SK-N-SH (cell line): ENCODE results near the gene SH3PXD2A. TPM values are rescaled to one million over a fixed set of nuclear protein-coding genes. Genes with fewer than 3 reads are reported as not detected.
A peak's percentile ranks its signal among the peaks of the same experiment; 100 is the strongest.

ENCODE experiments used
- CTCF ChIA-PET: fragments of 300-600, 350-600 bp; formaldehyde crosslinking; extraction: SDS; loops from one replicate; lab custom pipeline; 2021; lab: Yijun Ruan, JAX
- POLR2A ChIA-PET: fragments of 350-600 bp; sonication (Branson Sonifier 250); formaldehyde crosslinking; extraction: SDS; loops from one replicate; lab custom pipeline; 2020; ENCODE audit warnings: antibody characterized with exemption, inconsistent platforms; lab: Yijun Ruan, JAX
- DNase-seq: peaks from one replicate; pipeline ENCODE4 v3.0.0; 2012
- H2AFZ ChIP-seq: fragments of 200-600 bp; sonication (generic); 2 replicates; pipeline ENCODE4 v1.8.1; 2016; ENCODE audit warnings: antibody characterized with exemption, mild to moderate bottlenecking, low read depth
- H3F3A ChIP-seq: fragments of 200-600 bp; sonication (generic); replicated peaks from 2 replicates; pipeline ENCODE3; 2016; ENCODE audit warnings: antibody characterized with exemption, mild to moderate bottlenecking; ENCODE audit not compliant: insufficient read depth
- H3K27ac ChIP-seq, 2 experiments: fragments of 200-500 bp in 1 of 2; fragments of 200-600 bp in 1 of 2; sonication (Bioruptor generic) in 1 of 2; sonication (generic), shearing (Covaris generic) in 1 of 2; 2 replicates each; pipeline versions ENCODE4 v1.5.1 to v1.6.1; 2014 to 2016; ENCODE audit warnings: low read depth in 2 of 2, inconsistent platforms in 1 of 2, low read length in 1 of 2, mild to moderate bottlenecking in 1 of 2, mixed read lengths in 1 of 2
- H3K27me3 ChIP-seq: fragments of 200-600 bp; sonication (generic), shearing (Covaris generic); 2 replicates; pipeline ENCODE4 v1.6.1; 2016; ENCODE audit warnings: mixed run types; ENCODE audit not compliant: insufficient read depth
- H3K36me3 ChIP-seq, 2 experiments: fragments of 200-500 bp in 1 of 2; fragments of 200-600 bp in 1 of 2; sonication (Bioruptor generic) in 1 of 2; sonication (generic) in 1 of 2; replicated peaks in 1 of 2; 2 replicates each; pipeline versions ENCODE3 to v1.5.1; 2014 to 2016; ENCODE audit warnings: low read length in 1 of 2, mild to moderate bottlenecking in 1 of 2; ENCODE audit not compliant: insufficient read depth in 2 of 2, control insufficient read depth in 1 of 2
- H3K4me1 ChIP-seq, 2 experiments: fragments of 200-500 bp in 1 of 2; fragments of 200-600 bp in 1 of 2; sonication (Bioruptor generic) in 1 of 2; sonication (generic), shearing (Covaris generic) in 1 of 2; 2 replicates each; pipeline versions ENCODE4 v1.5.1 to v1.6.1; 2014 to 2016; ENCODE audit warnings: low read depth in 1 of 2, low read length in 1 of 2, mixed run types in 1 of 2; ENCODE audit not compliant: insufficient read depth in 2 of 2, control insufficient read depth in 1 of 2
- H3K4me2 ChIP-seq: fragments of 200-600 bp; sonication (generic), shearing (Covaris generic); 2 replicates; pipeline ENCODE4 v1.6.1; 2017; ENCODE audit warnings: mixed run types
- H3K4me3 ChIP-seq, 2 experiments: fragments of 200-500 bp in 1 of 2; fragments of 200-600 bp in 1 of 2; sonication (Bioruptor generic) in 1 of 2; sonication (generic), shearing (Covaris generic) in 1 of 2; 2 replicates each; pipeline versions ENCODE4 v1.5.1 to v1.8.1; 2014 to 2016; ENCODE audit warnings: low read depth in 2 of 2, inconsistent platforms in 1 of 2, low read length in 1 of 2, mild to moderate bottlenecking in 1 of 2, mixed read lengths in 1 of 2, moderate library complexity in 1 of 2
- H3K79me2 ChIP-seq: fragments of 200-600 bp; sonication (generic); 2 replicates; pipeline ENCODE4 v1.8.1; 2017; ENCODE audit warnings: mild to moderate bottlenecking; ENCODE audit not compliant: insufficient read depth
- H3K9ac ChIP-seq: fragments of 200-600 bp; sonication (generic); 2 replicates; pipeline ENCODE4 v1.6.1; 2017; ENCODE audit warnings: mixed run types
- H3K9me2 ChIP-seq: fragments of 200-600 bp; sonication (generic); 2 replicates; pipeline ENCODE4 v1.6.1; 2017; ENCODE audit warnings: mixed run types
- H3K9me3 ChIP-seq: fragments of 200-600 bp; sonication (generic); 2 replicates; pipeline ENCODE4 v1.6.1; 2017; ENCODE audit warnings: mixed run types, mild to moderate bottlenecking, moderate library complexity
- H4K20me1 ChIP-seq: fragments of 200-600 bp; sonication (generic); 2 replicates; pipeline ENCODE4 v1.6.1; 2017; ENCODE audit warnings: mild to moderate bottlenecking, mixed run types; ENCODE audit not compliant: insufficient read depth
- CHD2 ChIP-seq: fragments of 150-350 bp; IDR thresholded peaks from 2 replicates; pipeline ENCODE4 v1.6.1; 2018; ENCODE audit warnings: low read length; ENCODE audit not compliant: partially characterized antibody
- CTCF ChIP-seq: fragments of 200-600 bp; sonication (generic); IDR thresholded peaks from 2 replicates; pipeline ENCODE4 v1.6.1; 2017; ENCODE audit warnings: antibody characterized with exemption, mild to moderate bottlenecking, moderate library complexity
- EP300 ChIP-seq, 2 experiments: IDR thresholded peaks; 2 replicates each; pipeline versions ENCODE4 v1.4.0 to v1.6.1; 2012; ENCODE audit warnings: borderline replicate concordance in 1 of 2, low read depth in 1 of 2, low read length in 1 of 2
- EZH2phosphoT487 ChIP-seq: fragments of 200-600 bp; sonication (generic); IDR thresholded peaks from 2 replicates; pipeline ENCODE4 v1.6.1; 2017; ENCODE audit warnings: low read depth, mixed run types, mild to moderate bottlenecking, antibody characterized with exemption, moderate library complexity, borderline replicate concordance
- FOSL2 ChIP-seq: IDR thresholded peaks from 2 replicates; pipeline ENCODE4 v1.4.0; 2012; ENCODE audit warnings: low read depth, mild to moderate bottlenecking, moderate library complexity, borderline replicate concordance
- FOXM1 ChIP-seq: IDR thresholded peaks from 2 replicates; pipeline ENCODE4 v1.4.0; 2012; ENCODE audit warnings: low read depth, mild to moderate bottlenecking
- IRF3 ChIP-seq: fragments of 150-350 bp; IDR thresholded peaks from 2 replicates; pipeline ENCODE4 v1.6.1; 2016; ENCODE audit warnings: mild to moderate bottlenecking, low read depth, low read length
- JUND ChIP-seq: IDR thresholded peaks from 2 replicates; pipeline ENCODE4 v1.4.0; 2012
- MEF2A ChIP-seq: IDR thresholded peaks from 2 replicates; pipeline ENCODE4 v1.4.0; 2012; ENCODE audit warnings: low read depth, borderline replicate concordance
- MXI1 ChIP-seq: IDR thresholded peaks from 2 replicates; pipeline ENCODE4 v1.6.1; 2012; ENCODE audit warnings: mild to moderate bottlenecking, low read depth, low read length, improper control_type of control experiment
- NRF1 ChIP-seq: IDR thresholded peaks from 2 replicates; pipeline ENCODE4 v1.6.1; 2012; ENCODE audit warnings: low read depth, mild to moderate bottlenecking, low read length
- POLR2AphosphoS5 ChIP-seq: IDR thresholded peaks from 2 replicates; pipeline ENCODE4 v1.6.1; 2012; ENCODE audit warnings: low read depth, low read length
- RAD21 ChIP-seq: IDR thresholded peaks from 2 replicates; pipeline ENCODE4 v1.6.1; 2012; ENCODE audit warnings: mild to moderate bottlenecking, low read length
- RXRA ChIP-seq: IDR thresholded peaks from 2 replicates; pipeline ENCODE4 v1.4.0; 2012; ENCODE audit warnings: low read depth, mild to moderate bottlenecking, borderline replicate concordance
- SIN3A ChIP-seq: IDR thresholded peaks from 2 replicates; pipeline ENCODE4 v1.6.1; 2012; ENCODE audit warnings: low read depth, mild to moderate bottlenecking, low read length, moderate library complexity, borderline replicate concordance
- TCF12 ChIP-seq: IDR thresholded peaks from 2 replicates; pipeline ENCODE4 v1.4.0; 2012
- TEAD4 ChIP-seq: IDR thresholded peaks from 2 replicates; pipeline ENCODE4 v1.4.0; 2012; ENCODE audit warnings: mild to moderate bottlenecking, borderline replicate concordance; ENCODE audit not compliant: insufficient read depth
- YY1 ChIP-seq: IDR thresholded peaks from 2 replicates; pipeline ENCODE4 v1.4.0; 2012; ENCODE audit warnings: low read depth, mild to moderate bottlenecking
- WGBS: methylation state at CpG from one replicate; pipeline ENCODE4 v1.1.6; 2017; ENCODE audit warnings: low lambda C conversion rate; 5-methylcytosine and 5-hydroxymethylcytosine counted together
- polyA plus RNA-seq, 3 experiments: library from polyadenylated mRNA; depleted of rRNA; stranded (reverse); fragments of >200 nt; gene quantifications; 2 replicates each; pipeline ENCODE4 v1.2.3, GENCODE V29; 2012

Gene SH3PXD2A
- polyA plus RNA-seq, 1 of the 3 experiments (the other 2 are of a cell fraction), result 2.5 TPM

DNA sequence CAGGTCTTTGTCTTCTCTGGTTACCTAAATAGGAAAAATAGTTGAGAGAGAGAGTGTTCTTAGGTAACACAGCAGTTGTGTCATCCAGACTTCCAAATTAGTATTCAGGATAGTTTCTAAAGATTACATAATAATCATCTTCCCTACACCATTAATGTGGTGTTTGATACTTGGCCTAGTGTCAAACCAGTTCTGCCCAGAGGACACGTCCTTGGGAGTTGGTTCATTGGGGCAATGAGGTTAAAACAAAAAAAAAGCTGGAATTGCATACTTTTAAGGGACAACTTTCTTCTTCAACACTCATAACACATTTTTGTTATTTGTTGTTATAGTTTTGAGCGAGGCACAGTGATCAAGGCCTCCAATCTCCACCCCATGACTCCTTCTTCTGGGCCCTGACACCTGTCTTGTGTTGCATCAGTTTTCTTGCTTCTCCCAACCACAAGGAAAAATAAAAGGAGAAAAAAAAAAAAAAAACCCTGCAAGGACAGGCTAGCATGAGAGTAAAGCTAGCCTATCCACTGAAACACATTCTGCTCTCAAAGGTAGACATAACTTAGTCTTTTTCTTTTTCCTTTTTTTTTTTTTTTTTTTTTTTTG, 33.8 kb upstream of the SH3PXD2A start:
- no peak overlapping the region for H2AFZ ChIP-seq
- H3K36me3 ChIP-seq, result peaks cover 27 to 45% of the 10 kb centered on the region in 2 experiments
- H3K4me2 ChIP-seq, result peak overlapping the region; percentile 51; the same call in 1 of the 2 replicates
- H3K79me2 ChIP-seq, result no peaks in the 10 kb centered on the region
- H3K9me3 ChIP-seq, result no peaks in the 10 kb centered on the region
- H3K9ac ChIP-seq, result no peak overlapping the region
- H3K4me3 ChIP-seq, result no peak overlapping the region
- H3K4me1 ChIP-seq, result peaks cover 8 to 20% of the 10 kb centered on the region in 2 experiments
- 94% methylated on average over 2 of the region's 2 CpGs for WGBS
- CTCF ChIA-PET, result interaction anchor here (0.7 to 1.9 kb wide), 8 partner anchors 12 to 234 kb away, joined by 3 to 11 read pairs (median 6); partner anchors contain the start of gene SFR1
- POLR2A ChIA-PET, result no interaction called here
- TF ChIP-seq YY1 (no peak), POLR2AphosphoS5 (no peak), CTCF (no peak), TCF12 (no peak), MEF2A (no peak), TEAD4 (no peak), RAD21 (no peak), FOXM1 (no peak), EP300 (IDR thresholded peaks at IDR 0.05; ENCODE audit: borderline replicate concordance in 1 of 2, low read depth in 1 of 2, low read length in 1 of 2) (no peak), FOSL2 (no peak), CHD2 (no peak), MXI1 (no peak), IRF3 (no peak), EZH2phosphoT487 (no peak), NRF1 (no peak), JUND (no peak), RXRA (no peak), SIN3A (no peak)
- H3K27me3 ChIP-seq, result no peaks in the 10 kb centered on the region
- H3K27ac ChIP-seq, result peak overlapping the region in 1 of 2 experiments; percentile 70; a peak in 2 of 4 replicates
- DNase-seq, result no peak
- no peaks in the 10 kb centered on the region for H4K20me1 ChIP-seq
- H3F3A ChIP-seq, result peaks cover 12% of the 10 kb centered on the region
- H3K9me2 ChIP-seq, result no peaks in the 10 kb centered on the region
